Measurements from ENCODE around the gene EREG.

Gene EREG

DNA sequence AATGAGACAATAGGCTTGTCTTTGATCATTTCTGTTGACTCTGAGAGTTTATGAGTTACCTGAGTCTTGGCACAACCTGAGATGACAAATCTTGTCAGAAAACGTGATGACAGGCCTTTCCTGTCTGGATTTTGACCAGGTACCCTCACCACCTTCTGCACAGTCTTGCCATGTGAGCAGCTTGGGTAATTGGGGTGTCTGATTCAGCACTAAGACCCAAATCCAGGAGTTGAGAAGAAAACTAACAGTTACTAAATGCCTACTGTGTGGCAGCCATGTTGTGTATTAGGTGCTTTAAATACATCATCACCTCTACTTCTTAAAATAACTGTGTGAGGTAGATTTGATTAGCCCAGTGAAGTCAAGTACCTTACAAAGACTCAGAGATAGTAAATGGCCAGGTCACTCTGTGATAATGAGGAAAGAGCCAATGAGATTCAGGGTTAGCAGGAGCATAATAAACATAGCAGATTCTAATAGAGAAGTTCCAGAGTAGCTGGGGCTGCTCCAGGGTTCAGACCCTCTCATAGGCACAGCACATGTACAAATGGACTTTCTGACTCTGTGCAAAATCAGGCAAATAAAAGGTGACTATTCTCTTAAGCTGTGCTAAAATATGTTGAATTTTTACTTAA lies 2.8 kb downstream of the EREG start:
- Histone ChIP-seq H3K9me3 (ENCODE audit: control insufficient read depth in 5 of 5, low read length in 5 of 5) (no peaks in the 10 kb centered on the region), H3K27me3 (ENCODE audit: control insufficient read depth in 5 of 5, insufficient read depth in 4 of 5, low read length in 5 of 5) (peaks cover 3 to 21% (median 9%) of the 10 kb centered on the region in 5 donors), H3K4me3 (ENCODE audit: low read depth in 1 of 5, low read length in 5 of 5) (no peak overlapping the region), H3K4me1 (ENCODE audit: control insufficient read depth in 5 of 5, insufficient read depth in 5 of 5, low read length in 5 of 5) (peaks cover 0 to 15% (median 15%) of the 10 kb centered on the region in 5 donors), H3K9ac (ENCODE audit: low read length in 5 of 5) (no peak overlapping the region), H3K36me3 (ENCODE audit: control insufficient read depth in 5 of 5, insufficient read depth in 5 of 5, low read length in 5 of 5) (no peaks in the 10 kb centered on the region), H3K27ac (ENCODE audit: low read depth, low read length) (no peak overlapping the region)

DNA sequence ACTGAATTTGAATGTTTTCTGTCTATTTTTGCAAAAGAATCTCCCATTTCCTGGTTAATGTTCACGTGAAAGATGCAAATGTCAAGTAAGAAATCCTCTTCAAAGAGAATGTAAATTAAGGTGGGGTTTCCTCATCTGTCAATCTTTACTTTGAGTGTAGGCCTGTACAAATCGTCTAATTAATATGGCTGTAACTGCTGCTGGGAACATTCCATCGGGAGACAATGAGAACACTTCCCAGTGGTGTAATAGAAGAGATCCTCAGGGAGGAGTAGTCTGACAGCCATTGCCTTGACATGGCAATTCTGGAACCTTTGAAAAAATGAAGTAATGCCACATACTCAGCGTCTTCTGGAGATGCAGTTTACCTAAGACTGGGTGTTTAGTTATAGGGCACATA lies 3.7 kb downstream of the EREG start:
- Histone ChIP-seq H3K36me3 (ENCODE audit: control insufficient read depth in 5 of 5, insufficient read depth in 5 of 5, low read length in 5 of 5) (no peaks in the 10 kb centered on the region), H3K27me3 (ENCODE audit: control insufficient read depth in 5 of 5, insufficient read depth in 4 of 5, low read length in 5 of 5) (peaks cover 3 to 21% (median 9%) of the 10 kb centered on the region in 5 donors), H3K9ac (ENCODE audit: low read length in 5 of 5) (no peak overlapping the region), H3K4me3 (ENCODE audit: low read depth in 1 of 5, low read length in 5 of 5) (no peak overlapping the region), H3K4me1 (ENCODE audit: control insufficient read depth in 5 of 5, insufficient read depth in 5 of 5, low read length in 5 of 5) (peaks cover 0 to 15% (median 15%) of the 10 kb centered on the region in 5 donors), H3K9me3 (ENCODE audit: control insufficient read depth in 5 of 5, low read length in 5 of 5) (no peaks in the 10 kb centered on the region), H3K27ac (ENCODE audit: low read depth, low read length) (no peak overlapping the region)

GRCh38 chr4:74369855-74370254 lies 4.9 kb downstream of the EREG start:
- Histone ChIP-seq H3K36me3 (ENCODE audit: control insufficient read depth in 5 of 5, insufficient read depth in 5 of 5, low read length in 5 of 5) (no peaks in the 10 kb centered on the region), H3K4me3 (ENCODE audit: low read depth in 1 of 5, low read length in 5 of 5) (no peak overlapping the region), H3K9ac (ENCODE audit: low read length in 5 of 5) (no peak overlapping the region), H3K9me3 (ENCODE audit: control insufficient read depth in 5 of 5, low read length in 5 of 5) (no peaks in the 10 kb centered on the region), H3K27ac (ENCODE audit: low read depth, low read length) (no peak overlapping the region), H3K27me3 (ENCODE audit: control insufficient read depth in 5 of 5, insufficient read depth in 4 of 5, low read length in 5 of 5) (peaks cover 3 to 13% (median 4%) of the 10 kb centered on the region in 5 donors), H3K4me1 (ENCODE audit: control insufficient read depth in 5 of 5, insufficient read depth in 5 of 5, low read length in 5 of 5) (peaks cover 0 to 10% (median 9%) of the 10 kb centered on the region in 5 donors)

- Histone ChIP-seq H3K4me3 (ENCODE audit: low read depth in 1 of 5, low read length in 5 of 5) (no peak overlapping the region), H3K9me3 (ENCODE audit: control insufficient read depth in 5 of 5, low read length in 5 of 5) (no peaks in the 10 kb centered on the region), H3K27ac (ENCODE audit: low read depth, low read length) (no peak overlapping the region), H3K9ac (ENCODE audit: low read length in 5 of 5) (no peak overlapping the region), H3K4me1 (ENCODE audit: control insufficient read depth in 5 of 5, insufficient read depth in 5 of 5, low read length in 5 of 5) (peaks cover 0 to under 1% (median 0%) of the 10 kb centered on the region in 5 donors), H3K27me3 (ENCODE audit: control insufficient read depth in 5 of 5, insufficient read depth in 4 of 5, low read length in 5 of 5) (peaks cover 0 to 5% (median 0%) of the 10 kb centered on the region in 5 donors), H3K36me3 (ENCODE audit: control insufficient read depth in 5 of 5, insufficient read depth in 5 of 5, low read length in 5 of 5) (no peaks in the 10 kb centered on the region)
Measured at GRCh38 chr4:74370912-74371311, 6.0 kb downstream of the EREG start.

DNA sequence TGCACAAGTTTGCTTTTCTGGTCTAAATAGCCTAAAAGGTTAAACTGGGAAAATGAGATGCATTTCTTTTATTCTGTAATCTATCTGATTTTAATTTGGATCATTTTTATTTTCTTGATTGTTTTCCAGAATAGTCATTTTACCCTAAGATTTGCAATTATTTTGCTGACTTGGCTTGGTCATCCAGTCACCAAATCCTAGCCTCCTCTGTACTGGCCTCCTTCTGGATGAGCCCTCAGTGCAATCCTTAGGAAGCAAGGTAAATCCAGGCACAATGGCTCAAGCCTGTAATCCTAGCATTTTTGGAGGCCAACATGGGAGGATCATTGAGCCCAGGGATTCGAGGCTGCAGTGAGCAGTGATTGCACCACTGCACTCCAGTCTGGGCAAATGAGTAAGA lies 9.2 kb downstream of the EREG start:
- Histone ChIP-seq H3K9me3 (ENCODE audit: control insufficient read depth in 5 of 5, low read length in 5 of 5) (no peaks in the 10 kb centered on the region), H3K9ac (ENCODE audit: low read length in 5 of 5) (no peak overlapping the region), H3K36me3 (ENCODE audit: control insufficient read depth in 5 of 5, insufficient read depth in 5 of 5, low read length in 5 of 5) (no peaks in the 10 kb centered on the region), H3K27me3 (ENCODE audit: control insufficient read depth in 5 of 5, insufficient read depth in 4 of 5, low read length in 5 of 5) (no peaks in the 10 kb centered on the region), H3K4me1 (ENCODE audit: control insufficient read depth in 5 of 5, insufficient read depth in 5 of 5, low read length in 5 of 5) (no peaks in the 10 kb centered on the region), H3K27ac (ENCODE audit: low read depth, low read length) (no peak overlapping the region), H3K4me3 (ENCODE audit: low read depth in 1 of 5, low read length in 5 of 5) (no peak overlapping the region)

DNA sequence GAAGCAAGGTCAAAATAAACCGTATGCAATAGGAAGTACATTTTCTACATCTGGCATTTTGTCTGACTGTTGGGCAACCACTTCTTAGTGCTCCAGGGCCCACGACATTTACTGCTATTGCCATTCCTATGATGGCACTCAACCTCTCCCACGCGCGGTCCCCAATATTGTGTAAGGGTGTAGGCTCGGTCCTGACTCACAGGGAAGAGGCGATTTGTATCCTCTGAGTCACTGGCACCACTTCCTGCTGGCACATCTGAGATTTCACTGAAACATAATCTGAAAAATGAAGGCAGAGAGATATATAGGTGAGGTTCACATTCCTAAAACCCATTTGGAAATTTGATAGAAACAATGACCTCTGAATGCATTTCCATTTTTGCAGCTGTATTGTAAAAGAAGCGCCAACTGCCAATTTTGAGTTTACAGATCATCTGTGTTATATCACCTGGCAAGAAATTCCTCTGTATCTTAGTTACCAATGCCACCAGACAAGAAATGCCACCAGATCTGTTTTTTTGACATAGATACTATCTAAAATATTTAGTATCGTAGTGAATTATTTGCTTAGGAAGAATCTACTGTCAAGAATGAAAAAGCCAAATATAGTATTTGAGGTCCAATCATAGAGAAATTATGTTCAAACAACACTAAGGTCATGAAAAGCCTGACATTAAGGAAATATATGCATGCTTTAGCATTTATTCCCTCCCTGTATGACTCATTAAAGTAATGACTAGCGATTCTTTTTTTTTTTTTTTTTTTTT lies 9.8 kb downstream of the EREG start:
- H3K9me3 ChIP-seq (ENCODE audit: control insufficient read depth in 5 of 5, low read length in 5 of 5) = no peaks in the 10 kb centered on the region
- no peak overlapping the region for H3K27ac ChIP-seq (ENCODE audit: low read depth, low read length)
- no peak overlapping the region for H3K9ac ChIP-seq (ENCODE audit: low read length in 5 of 5)
- no peak overlapping the region for H3K4me3 ChIP-seq (ENCODE audit: low read depth in 1 of 5, low read length in 5 of 5)
- no peaks in the 10 kb centered on the region for H3K36me3 ChIP-seq (ENCODE audit: control insufficient read depth in 5 of 5, insufficient read depth in 5 of 5, low read length in 5 of 5)
- H3K4me1 ChIP-seq (ENCODE audit: control insufficient read depth in 5 of 5, insufficient read depth in 5 of 5, low read length in 5 of 5) = no peaks in the 10 kb centered on the region
- no peaks in the 10 kb centered on the region for H3K27me3 ChIP-seq (ENCODE audit: control insufficient read depth in 5 of 5, insufficient read depth in 4 of 5, low read length in 5 of 5)

DNA sequence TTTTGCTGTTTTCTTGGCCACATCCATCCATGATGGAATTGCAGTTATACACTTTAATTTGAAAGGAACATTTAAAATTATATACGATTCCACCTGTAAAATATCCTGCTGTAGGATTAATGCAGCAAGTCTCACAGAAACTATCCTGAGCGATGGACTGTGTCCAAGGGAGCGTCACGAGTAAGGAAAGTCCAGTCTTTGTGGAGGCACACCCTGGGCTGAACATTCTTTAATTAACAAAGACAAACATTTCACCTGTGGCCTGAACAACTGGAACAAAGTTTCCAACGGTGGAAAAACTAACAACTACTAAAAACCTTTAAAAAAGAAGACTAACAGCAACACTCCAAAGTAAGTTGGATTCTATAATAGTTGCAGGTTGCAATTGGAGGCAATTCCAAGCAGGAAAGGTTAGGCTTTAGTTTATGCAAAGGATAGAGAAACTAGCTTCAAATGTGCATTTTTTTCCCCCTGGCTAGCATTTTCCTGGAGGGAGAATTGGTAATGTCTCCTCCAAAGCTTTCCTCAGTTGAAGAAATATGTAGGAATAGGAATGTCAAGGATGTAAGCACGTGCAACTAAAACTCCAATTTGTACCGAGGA lies 11.0 kb downstream of the EREG start:
- H3K27ac ChIP-seq (ENCODE audit: low read depth, low read length) = no peak overlapping the region
- no peak overlapping the region for H3K4me3 ChIP-seq (ENCODE audit: low read depth in 1 of 5, low read length in 5 of 5)
- H3K9me3 ChIP-seq (ENCODE audit: control insufficient read depth in 5 of 5, low read length in 5 of 5) = no peaks in the 10 kb centered on the region
- no peak overlapping the region for H3K9ac ChIP-seq (ENCODE audit: low read length in 5 of 5)
- H3K36me3 ChIP-seq (ENCODE audit: control insufficient read depth in 5 of 5, insufficient read depth in 5 of 5, low read length in 5 of 5) = no peaks in the 10 kb centered on the region
- H3K27me3 ChIP-seq (ENCODE audit: control insufficient read depth in 5 of 5, insufficient read depth in 4 of 5, low read length in 5 of 5) = no peaks in the 10 kb centered on the region
- H3K4me1 ChIP-seq (ENCODE audit: control insufficient read depth in 5 of 5, insufficient read depth in 5 of 5, low read length in 5 of 5) = no peaks in the 10 kb centered on the region

- Histone ChIP-seq H3K27me3 (ENCODE audit: control insufficient read depth in 5 of 5, insufficient read depth in 4 of 5, low read length in 5 of 5) (no peaks in the 10 kb centered on the region), H3K27ac (ENCODE audit: low read depth, low read length) (no peak overlapping the region), H3K4me3 (ENCODE audit: low read depth in 1 of 5, low read length in 5 of 5) (no peak overlapping the region), H3K36me3 (ENCODE audit: control insufficient read depth in 5 of 5, insufficient read depth in 5 of 5, low read length in 5 of 5) (no peaks in the 10 kb centered on the region), H3K9ac (ENCODE audit: low read length in 5 of 5) (no peak overlapping the region), H3K4me1 (ENCODE audit: control insufficient read depth in 5 of 5, insufficient read depth in 5 of 5, low read length in 5 of 5) (no peaks in the 10 kb centered on the region), H3K9me3 (ENCODE audit: control insufficient read depth in 5 of 5, low read length in 5 of 5) (no peaks in the 10 kb centered on the region)
Measured at GRCh38 chr4:74376888-74377483, 12.0 kb downstream of the EREG start.

DNA sequence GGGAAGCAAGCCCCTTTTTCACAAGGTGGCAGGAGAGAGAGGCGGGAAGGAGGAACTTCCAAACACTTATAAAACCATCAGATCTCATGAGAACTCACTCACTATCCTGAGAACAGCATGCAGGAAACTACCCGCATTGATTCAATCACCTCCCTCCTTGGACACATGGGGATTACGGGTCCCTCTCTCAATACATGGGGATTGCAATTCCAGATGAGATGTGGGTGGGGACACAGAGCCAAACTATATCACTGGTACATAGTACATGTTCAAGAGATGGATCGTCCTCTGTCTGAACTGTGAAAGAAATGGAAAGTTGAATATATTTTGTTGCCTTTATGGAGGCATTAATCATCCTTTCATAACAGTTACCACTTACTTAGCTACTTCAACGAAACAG lies 12.8 kb downstream of the EREG start:
- no peak overlapping the region for H3K4me3 ChIP-seq (ENCODE audit: low read depth in 1 of 5, low read length in 5 of 5)
- H3K9ac ChIP-seq (ENCODE audit: low read length in 5 of 5) = no peak overlapping the region
- no peaks in the 10 kb centered on the region for H3K36me3 ChIP-seq (ENCODE audit: control insufficient read depth in 5 of 5, insufficient read depth in 5 of 5, low read length in 5 of 5)
- no peak overlapping the region for H3K27ac ChIP-seq (ENCODE audit: low read depth, low read length)
- no peaks in the 10 kb centered on the region for H3K27me3 ChIP-seq (ENCODE audit: control insufficient read depth in 5 of 5, insufficient read depth in 4 of 5, low read length in 5 of 5)
- no peaks in the 10 kb centered on the region for H3K4me1 ChIP-seq (ENCODE audit: control insufficient read depth in 5 of 5, insufficient read depth in 5 of 5, low read length in 5 of 5)
- H3K9me3 ChIP-seq (ENCODE audit: control insufficient read depth in 5 of 5, low read length in 5 of 5) = no peaks in the 10 kb centered on the region

GRCh38 chr4:74378573-74378972 lies 13.6 kb downstream of the EREG start:
- no peak overlapping the region for H3K27ac ChIP-seq (ENCODE audit: low read depth, low read length)

More at GRCh38 chr4:74378573-74378972, 13.6 kb downstream of the EREG start:
- Histone ChIP-seq H3K4me1 (ENCODE audit: control insufficient read depth in 5 of 5, insufficient read depth in 5 of 5, low read length in 5 of 5) (no peaks in the 10 kb centered on the region), H3K36me3 (ENCODE audit: control insufficient read depth in 5 of 5, insufficient read depth in 5 of 5, low read length in 5 of 5) (no peaks in the 10 kb centered on the region), H3K9me3 (ENCODE audit: control insufficient read depth in 5 of 5, low read length in 5 of 5) (no peaks in the 10 kb centered on the region), H3K4me3 (ENCODE audit: low read depth in 1 of 5, low read length in 5 of 5) (no peak overlapping the region), H3K27me3 (ENCODE audit: control insufficient read depth in 5 of 5, insufficient read depth in 4 of 5, low read length in 5 of 5) (no peaks in the 10 kb centered on the region), H3K9ac (ENCODE audit: low read length in 5 of 5) (no peak overlapping the region)

Data from subcutaneous abdominal adipose tissue (tissue), 5 donors.